B cell (primary cell): Measurements from ENCODE around the gene GPR156.

ENCODE experiments used
- CTCF ChIP-seq: fragments of 200-600 bp; IDR thresholded peaks from one replicate; pipeline ENCODE4 v1.8.0; 2022; ENCODE audit warnings: antibody characterized with exemption, mild to moderate bottlenecking
- EZH2 ChIP-seq: IDR thresholded peaks from 2 replicates; pipeline ENCODE4 v1.6.1; 2012; ENCODE audit warnings: borderline replicate concordance, low read depth, mild to moderate bottlenecking, moderate library complexity, low read length; ENCODE audit not compliant: insufficient read depth, poor library complexity, severe bottlenecking

GRCh38 chr3:120182613-120183511 lies 102.2 kb downstream of the GPR156 start:
- TF ChIP-seq CTCF (peak; percentile 18), EZH2 (no peak)
